H1 (cell line): ENCODE measurements around the gene WDR45B. TPM values are rescaled to one million over a fixed set of nuclear protein-coding genes. Genes with fewer than 3 reads are reported as not detected.

Experiments used
- CTCF ChIA-PET: fragments of 300-600 bp; sonication (Branson Sonifier 250); formaldehyde crosslinking; loops from one replicate; lab custom pipeline; 2021; ENCODE audit not compliant: partially characterized antibody; lab: Charles Lee
- POLR2A ChIA-PET: fragments of 300-600 bp; sonication (Branson Sonifier 250); formaldehyde crosslinking; loops from one replicate; lab custom pipeline; 2021; ENCODE audit warnings: inconsistent platforms; ENCODE audit not compliant: partially characterized antibody; lab: Charles Lee
- DNase-seq, 2 experiments: peaks; one replicate each; pipeline versions ENCODE4 v3.0.0 to v3.0.0-alpha.2; 2010 to 2022; ENCODE audit warnings: low spot score in 2 of 2, low read depth in 1 of 2, mixed read lengths in 1 of 2
- FAIRE-seq: peaks from 2 replicates; lab custom pipeline; 2011; peaks lifted over from hg19 to GRCh38; lab: Jason Lieb, UNC
- H2AFZ ChIP-seq: 2 replicates; pipeline ENCODE4 v1.8.1; 2012; ENCODE audit warnings: low read length, inconsistent platforms
- H2AK5ac ChIP-seq: 2 replicates; pipeline ENCODE4 v1.6.1; 2013; ENCODE audit warnings: low read depth, low read length
- H2BK120ac ChIP-seq: replicated peaks from 2 replicates; pipeline ENCODE3; 2013; ENCODE audit warnings: low read depth, low read length, inconsistent platforms
- H2BK12ac ChIP-seq: 2 replicates; pipeline ENCODE4 v1.6.1; 2013; ENCODE audit warnings: low read depth, low read length
- H2BK15ac ChIP-seq: 2 replicates; pipeline ENCODE4 v1.6.1; 2013; ENCODE audit warnings: low read length
- H2BK20ac ChIP-seq: 2 replicates; pipeline ENCODE4 v1.6.1; 2013; ENCODE audit warnings: low read length
- H2BK5ac ChIP-seq: 2 replicates; pipeline ENCODE4 v1.6.1; 2013; ENCODE audit warnings: low read depth, low read length
- H3K14ac ChIP-seq: 2 replicates; pipeline ENCODE4 v1.6.1; 2013; ENCODE audit warnings: inconsistent platforms; ENCODE audit not compliant: insufficient read length
- H3K18ac ChIP-seq: 2 replicates; pipeline ENCODE4 v1.6.1; 2013; ENCODE audit warnings: low read length; ENCODE audit errors: extremely low read depth
- H3K23ac ChIP-seq: 2 replicates; pipeline ENCODE4 v1.6.1; 2013; ENCODE audit warnings: inconsistent platforms; ENCODE audit not compliant: insufficient read length
- H3K23me2 ChIP-seq: 2 replicates; pipeline ENCODE4 v1.6.1; 2013; ENCODE audit warnings: low read depth, low read length
- H3K27ac ChIP-seq: 2 replicates; pipeline ENCODE4 v1.6.1; 2011; ENCODE audit warnings: low read depth, low read length, inconsistent platforms
- H3K27me3 ChIP-seq, 4 experiments: replicated peaks in 1 of 4; 1 replicate in 1 of 4; 2 replicates in 3 of 4; pipeline versions ENCODE4 v1.6.1 to v1.8.1; 2011 to 2013; ENCODE audit warnings: low read length in 3 of 4, mild to moderate bottlenecking in 3 of 4, inconsistent platforms in 2 of 4, mixed read lengths in 2 of 4, moderate library complexity in 1 of 4; ENCODE audit not compliant: control insufficient read depth in 3 of 4, insufficient read depth in 3 of 4; ENCODE audit errors: extremely low read depth in 1 of 4
- H3K36me3 ChIP-seq, 4 experiments: 2 replicates each; pipeline versions ENCODE4 v1.6.1 to v1.8.1; 2011 to 2013; ENCODE audit warnings: mild to moderate bottlenecking in 4 of 4, low read length in 3 of 4, moderate library complexity in 2 of 4, control low read depth in 1 of 4, inconsistent platforms in 1 of 4; ENCODE audit not compliant: insufficient read depth in 4 of 4, control insufficient read depth in 2 of 4
- H3K4ac ChIP-seq: replicated peaks from 2 replicates; pipeline ENCODE3; 2013; ENCODE audit warnings: low read length, low read depth, mixed read lengths, inconsistent platforms; ENCODE audit not compliant: insufficient read length
- H3K4me1 ChIP-seq, 4 experiments: replicated peaks in 1 of 4; 1 replicate in 1 of 4; 2 replicates in 3 of 4; pipeline versions ENCODE4 v1.6.1 to v1.8.1; 2011 to 2013; ENCODE audit warnings: low read length in 3 of 4, inconsistent platforms in 2 of 4, mixed read lengths in 1 of 4; ENCODE audit not compliant: insufficient read depth in 4 of 4, control insufficient read depth in 3 of 4
- H3K4me2 ChIP-seq, 2 experiments: 2 replicates each; pipeline versions ENCODE4 v1.6.1 to v1.8.1; 2011 to 2013; ENCODE audit warnings: low read depth in 2 of 2, low read length in 2 of 2, control low read depth in 1 of 2, inconsistent platforms in 1 of 2, mild to moderate bottlenecking in 1 of 2; ENCODE audit not compliant: insufficient read depth in 1 of 2
- H3K4me3 ChIP-seq, 4 experiments: fragments of 200-600, 300-600 bp in 1 of 4; sonication (generic), shearing (Covaris generic), sonication (Bioruptor Twin) in 1 of 4; 2 replicates each; pipeline versions ENCODE4 v1.5.1 to v1.8.1; 2011 to 2016; ENCODE audit warnings: low read length in 4 of 4, low read depth in 3 of 4, control low read depth in 2 of 4, inconsistent platforms in 2 of 4, mild to moderate bottlenecking in 2 of 4, mixed read lengths in 1 of 4, moderate library complexity in 1 of 4; ENCODE audit not compliant: insufficient read depth in 2 of 4; ENCODE audit errors: extremely low read depth in 1 of 4
- H3K56ac ChIP-seq: replicated peaks from 2 replicates; pipeline ENCODE3; 2013; ENCODE audit warnings: low read depth, mild to moderate bottlenecking, mixed read lengths, low read length, inconsistent platforms; ENCODE audit not compliant: insufficient read length
- H3K79me1 ChIP-seq: 2 replicates; pipeline ENCODE4 v1.6.1; 2013; ENCODE audit warnings: low read depth, low read length, control low read depth
- H3K79me2 ChIP-seq, 2 experiments: 2 replicates each; pipeline versions ENCODE4 v1.6.1 to v1.8.1; 2012 to 2013; ENCODE audit warnings: low read length in 2 of 2, mild to moderate bottlenecking in 2 of 2, inconsistent platforms in 1 of 2; ENCODE audit not compliant: insufficient read depth in 2 of 2, control insufficient read depth in 1 of 2
- H3K9ac ChIP-seq, 4 experiments: replicated peaks in 1 of 4; 1 replicate in 1 of 4; 2 replicates in 3 of 4; pipeline versions ENCODE4 v1.6.1 to v1.8.1; 2011 to 2013; ENCODE audit warnings: low read depth in 3 of 4, low read length in 3 of 4, control low read depth in 2 of 4, mild to moderate bottlenecking in 2 of 4, moderate library complexity in 2 of 4, inconsistent platforms in 1 of 4; ENCODE audit errors: extremely low read depth in 1 of 4
- H3K9me3 ChIP-seq, 2 experiments: 2 replicates each; pipeline versions ENCODE4 v1.6.1 to v1.8.1; 2012 to 2013; ENCODE audit warnings: mild to moderate bottlenecking in 2 of 2, moderate library complexity in 2 of 2, control low read depth in 1 of 2, inconsistent platforms in 1 of 2, low read depth in 1 of 2, low read length in 1 of 2, mixed read lengths in 1 of 2; ENCODE audit not compliant: insufficient read depth in 2 of 2
- H4K20me1 ChIP-seq, 2 experiments: replicated peaks in 1 of 2; 2 replicates each; pipeline versions ENCODE3 to v1.8.1; 2011 to 2013; ENCODE audit warnings: inconsistent platforms in 2 of 2, low read length in 2 of 2, mild to moderate bottlenecking in 1 of 2; ENCODE audit not compliant: insufficient read depth in 2 of 2, control insufficient read depth in 1 of 2
- H4K5ac ChIP-seq: 2 replicates; pipeline ENCODE4 v1.6.1; 2013; ENCODE audit warnings: low read length, low read depth, mixed read lengths, inconsistent platforms; ENCODE audit not compliant: insufficient read length
- H4K8ac ChIP-seq: 2 replicates; pipeline ENCODE4 v1.8.0; 2013; ENCODE audit warnings: mild to moderate bottlenecking, moderate library complexity, low read length, inconsistent platforms; ENCODE audit not compliant: insufficient read depth; ENCODE audit errors: extremely low read depth
- H4K91ac ChIP-seq: replicated peaks from 2 replicates; pipeline ENCODE3; 2013; ENCODE audit warnings: low read length, mixed read lengths, inconsistent platforms; ENCODE audit not compliant: insufficient read length
- WGBS, 2 experiments: shearing (Covaris generic) in 1 of 2; methylation state at CpG; one replicate each; pipeline versions ENCODE4 v1.1.6 to v1.1.7; 2013 to 2015; ENCODE audit warnings: low lambda C conversion rate in 2 of 2, mixed read lengths in 2 of 2, inconsistent platforms in 1 of 2, low coverage in 1 of 2, missing lambda C conversion rate in 1 of 2; ENCODE audit not compliant: insufficient replicate concordance in 2 of 2, insufficient coverage in 1 of 2, insufficient read length in 1 of 2; ENCODE audit errors: extremely low coverage in 1 of 2, missing lambda C conversion rate in 1 of 2; 5-methylcytosine and 5-hydroxymethylcytosine counted together
- polyA plus RNA-seq, 7 experiments: library from polyadenylated mRNA; depleted of rRNA in 3 of 7; stranded (reverse) in 5 of 7; unstranded in 2 of 7; fragments of >200 nt in 5 of 7; fragments of 200-250 nt in 2 of 7; gene quantifications; 1 replicate in 5 of 7; 2 replicates in 1 of 7; 4 replicates in 1 of 7; pipeline versions ENCODE4 v1.2.1 to v1.2.3, GENCODE V29; 2011 to 2013; ENCODE audit warnings: missing spikeins in 2 of 7, mixed read lengths in 2 of 7
- total RNA-seq: library from RNA; stranded (reverse); fragmentation: NEBNext Ultra II Directional; extraction: Animal tissue kit (Norgen Biotek cat#: 25700); gene quantifications from 2 replicates; pipeline ENCODE4 v1.2.1, GENCODE V29; 2021

Gene WDR45B
- total and polyA plus RNA-seq, 2 of the 8 experiments (the other 6 are each of a cell fraction or from before 2014, with no cell fraction given), result 82.0 to 100 TPM

DNA sequence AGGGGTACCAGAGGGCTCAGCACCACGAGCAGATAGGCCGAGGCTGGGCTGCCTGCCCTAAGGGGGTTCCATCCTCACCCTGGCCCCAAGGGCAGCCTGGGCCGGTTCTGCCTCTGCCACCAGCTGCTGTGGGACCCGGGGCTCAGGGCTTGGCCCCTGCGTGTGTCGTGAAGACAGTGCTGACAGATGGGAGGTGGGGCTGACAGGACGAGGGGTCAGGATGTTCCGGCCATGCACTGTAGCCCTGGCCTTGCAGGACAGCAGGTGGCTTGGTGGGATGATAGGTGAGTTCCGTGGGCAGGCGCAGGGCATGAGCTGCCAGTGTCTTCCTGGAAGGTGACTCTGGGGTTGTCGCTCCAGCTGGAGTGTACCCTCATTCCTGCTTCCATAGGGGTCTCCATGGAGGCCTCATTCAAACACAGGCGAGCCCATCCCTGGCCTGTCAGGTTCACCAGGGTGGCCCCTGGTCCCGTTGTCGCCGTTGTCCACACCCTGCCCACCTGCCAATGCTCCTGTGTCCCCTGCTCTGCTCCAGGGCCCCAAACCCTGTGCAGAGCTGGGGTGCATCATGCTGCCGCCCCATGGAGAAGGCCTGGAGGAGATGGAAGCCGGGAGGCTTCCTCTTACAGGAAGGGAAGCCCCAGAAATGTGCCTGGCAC, 57.2 kb downstream of the WDR45B start:
- H3K4me2 ChIP-seq, result no peak overlapping the region; a peak in 1 of 4 replicates
- no peak overlapping the region for H2AFZ ChIP-seq
- no peak overlapping the region for H2BK15ac ChIP-seq
- H3K79me1 ChIP-seq, result peaks cover 3% of the 10 kb centered on the region
- CTCF ChIA-PET, result interaction anchor here (0.9 to 1.9 kb wide), 3 partner anchors 25 to 37 kb away, joined by 3 to 6 read pairs (median 6); no protein-coding TSS in a partner anchor
- H4K91ac ChIP-seq, result no peak overlapping the region
- no peak for FAIRE-seq
- H4K20me1 ChIP-seq, result peaks cover 4 to 20% of the 10 kb centered on the region in 2 experiments
- no peak overlapping the region for H4K5ac ChIP-seq
- H3K36me3 ChIP-seq, result peaks cover 3 to 35% (median 24%) of the 10 kb centered on the region in 4 experiments; a peak in 7 of 8 replicates
- no peak overlapping the region for H3K9ac ChIP-seq
- no peak overlapping the region for H3K56ac ChIP-seq
- POLR2A ChIA-PET, result interaction anchor here (0.8 to 2.1 kb wide), 3 partner anchors 9 to 23 kb away, joined by 3 to 6 read pairs (median 3); no protein-coding TSS in a partner anchor
- no peak for DNase-seq
- H2BK12ac ChIP-seq, result no peak overlapping the region
- 86% methylated on average over 17 of the region's 17 CpGs; no CpG with 5 or more reads in 1 of the 2 experiments for WGBS, 2 experiments
- H2BK20ac ChIP-seq, result no peak overlapping the region
- no peaks in the 10 kb centered on the region; a peak in 1 of 4 replicates for H3K9me3 ChIP-seq
- H3K4me1 ChIP-seq, result peaks cover 0 to 9% (median 5%) of the 10 kb centered on the region in 4 experiments; a peak in 5 of 7 replicates
- no peak overlapping the region for H3K27ac ChIP-seq
- H3K18ac ChIP-seq, result no peak overlapping the region
- no peak overlapping the region; the same call in 1 of the 2 replicates for H4K8ac ChIP-seq
- no peak overlapping the region for H3K23ac ChIP-seq
- no peak overlapping the region for H3K4me3 ChIP-seq
- no peak overlapping the region for H2AK5ac ChIP-seq
- H3K79me2 ChIP-seq, result no peaks in the 10 kb centered on the region; a peak in 1 of 4 replicates
- H3K4ac ChIP-seq, result no peak overlapping the region
- no peak overlapping the region for H3K14ac ChIP-seq
- no peaks in the 10 kb centered on the region for H3K27me3 ChIP-seq
- 0 out of 2 replicates have a peak, but pooled peaks cover 3% of the 10 kb centered on the region for H3K23me2 ChIP-seq
- no peak overlapping the region for H2BK5ac ChIP-seq
- H2BK120ac ChIP-seq, result no peak overlapping the region
